Vagina (tissue), 2 donors: ENCODE measurements around the gene LAMTOR1.

Experiments used
- POLR2A ChIP-seq, 2 donors: fragments of 450-650 bp; IDR thresholded peaks; one replicate each; pipeline ENCODE4 v1.6.1; 2017; ENCODE audit warnings: antibody characterized with exemption in 2 of 2, mild to moderate bottlenecking in 2 of 2, moderate library complexity in 2 of 2
- TF ChIP-seq, protein P1 (sequence below), 3 experiments: fragments of 450-650 bp in 2 of 3; fragments of 200-600 bp in 1 of 3; sonication (generic) in 1 of 3; IDR thresholded peaks; one replicate each; pipeline ENCODE4 v1.5.1; 2017 to 2019; ENCODE audit warnings: antibody characterized with exemption in 3 of 3, mild to moderate bottlenecking in 2 of 3, moderate library complexity in 2 of 3

DNA sequence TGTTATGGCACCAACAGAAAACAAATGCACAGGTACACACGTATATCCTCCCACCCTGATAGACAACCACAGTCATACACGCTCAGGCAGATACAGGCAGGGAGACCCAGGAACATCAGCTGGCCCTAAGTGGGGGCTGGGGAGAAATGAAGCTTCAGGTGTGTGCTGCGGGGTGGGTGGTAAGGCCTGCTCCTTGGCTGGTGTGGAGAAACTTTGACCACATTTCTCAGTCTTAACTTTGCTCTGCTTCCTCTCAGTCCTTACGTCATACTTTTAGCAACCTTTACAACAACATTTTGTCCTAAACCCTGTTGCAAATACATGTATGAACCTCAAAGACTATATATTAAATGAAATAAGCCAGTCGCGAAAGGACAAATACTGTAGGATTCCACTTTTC is 16.1 kb upstream of the LAMTOR1 start:
- TF ChIP-seq POLR2A (IDR thresholded peaks at IDR 0.05): no peak
- TF ChIP-seq, protein P1, sequence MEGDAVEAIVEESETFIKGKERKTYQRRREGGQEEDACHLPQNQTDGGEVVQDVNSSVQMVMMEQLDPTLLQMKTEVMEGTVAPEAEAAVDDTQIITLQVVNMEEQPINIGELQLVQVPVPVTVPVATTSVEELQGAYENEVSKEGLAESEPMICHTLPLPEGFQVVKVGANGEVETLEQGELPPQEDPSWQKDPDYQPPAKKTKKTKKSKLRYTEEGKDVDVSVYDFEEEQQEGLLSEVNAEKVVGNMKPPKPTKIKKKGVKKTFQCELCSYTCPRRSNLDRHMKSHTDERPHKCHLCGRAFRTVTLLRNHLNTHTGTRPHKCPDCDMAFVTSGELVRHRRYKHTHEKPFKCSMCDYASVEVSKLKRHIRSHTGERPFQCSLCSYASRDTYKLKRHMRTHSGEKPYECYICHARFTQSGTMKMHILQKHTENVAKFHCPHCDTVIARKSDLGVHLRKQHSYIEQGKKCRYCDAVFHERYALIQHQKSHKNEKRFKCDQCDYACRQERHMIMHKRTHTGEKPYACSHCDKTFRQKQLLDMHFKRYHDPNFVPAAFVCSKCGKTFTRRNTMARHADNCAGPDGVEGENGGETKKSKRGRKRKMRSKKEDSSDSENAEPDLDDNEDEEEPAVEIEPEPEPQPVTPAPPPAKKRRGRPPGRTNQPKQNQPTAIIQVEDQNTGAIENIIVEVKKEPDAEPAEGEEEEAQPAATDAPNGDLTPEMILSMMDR (IDR thresholded peaks at IDR 0.05): no peak
